ENCODE results near the gene AIF1.

GRCh38 chr6:31630177-31630934, 15.3 kb downstream of the AIF1 start:
- TF ChIP-seq CTCF (IDR thresholded peaks at IDR 0.05 in 4 of 5, conservative IDR thresholded peaks at IDR 0.05 in 1 of 5) (no peak), POLR2A (IDR thresholded peaks at IDR 0.05) (no peak)

Data from gastrocnemius medialis (tissue), 4 donors.